GM13976 (cell line): ENCODE measurements around the gene PARD6G.
"Not testable (repeated sequence)": the region's sequence is repeated elsewhere in the genome, so short reads cannot be mapped to it uniquely, and the experiment has no call there.

Experiments
- DNase-seq: peaks from one replicate; pipeline ENCODE4 v3.0.0; 2012; ENCODE audit warnings: low spot score
- CTCF ChIP-seq: IDR thresholded peaks from 2 replicates; pipeline ENCODE4 v1.5.1; 2012; ENCODE audit warnings: borderline replicate concordance, mild to moderate bottlenecking; ENCODE audit not compliant: insufficient read depth; ENCODE audit errors: extremely low read depth, missing control alignments, control extremely low read depth
- in situ Hi-C: fragments of 300-500 bp; cut with MboI; formaldehyde crosslinking; loops from one replicate; pipeline ENCODE4 v1.12.0; 2022; ENCODE audit warnings: low sequenced_read_pairs, mixed read lengths, inconsistent platforms; ENCODE audit not compliant: unreplicated experiment

Gene PARD6G

DNA sequence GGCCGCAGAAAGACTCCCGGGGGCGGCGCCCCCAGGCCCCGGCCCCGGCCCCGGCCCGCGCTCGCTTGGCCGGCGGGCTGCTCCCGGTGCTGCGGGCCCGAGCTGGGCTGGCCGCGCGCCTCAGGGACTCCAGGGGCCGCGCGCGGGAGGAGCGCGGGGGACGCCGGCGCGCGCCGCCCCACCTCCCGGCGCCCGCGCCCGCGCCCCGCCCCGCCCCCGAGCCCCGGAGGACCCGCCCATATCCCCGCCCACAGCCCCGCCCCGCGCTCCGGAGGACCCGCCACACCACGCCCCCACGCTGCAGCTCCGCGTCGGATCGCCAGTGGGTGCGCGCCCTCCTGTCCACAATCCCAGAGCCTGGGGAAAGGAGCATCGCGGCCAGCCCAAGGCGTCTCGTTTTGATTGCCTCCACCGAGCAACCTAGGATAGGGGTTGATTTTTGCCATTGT, at the start of gene PARD6G:
Gene PARD6G (minus strand): TSS at position 122 of the 449 bp plus-strand sequence. CDS start 166 bp downstream, outside the sequence.
- TF ChIP-seq CTCF, result no peak
- in situ Hi-C loops, result no loop called here

DNA sequence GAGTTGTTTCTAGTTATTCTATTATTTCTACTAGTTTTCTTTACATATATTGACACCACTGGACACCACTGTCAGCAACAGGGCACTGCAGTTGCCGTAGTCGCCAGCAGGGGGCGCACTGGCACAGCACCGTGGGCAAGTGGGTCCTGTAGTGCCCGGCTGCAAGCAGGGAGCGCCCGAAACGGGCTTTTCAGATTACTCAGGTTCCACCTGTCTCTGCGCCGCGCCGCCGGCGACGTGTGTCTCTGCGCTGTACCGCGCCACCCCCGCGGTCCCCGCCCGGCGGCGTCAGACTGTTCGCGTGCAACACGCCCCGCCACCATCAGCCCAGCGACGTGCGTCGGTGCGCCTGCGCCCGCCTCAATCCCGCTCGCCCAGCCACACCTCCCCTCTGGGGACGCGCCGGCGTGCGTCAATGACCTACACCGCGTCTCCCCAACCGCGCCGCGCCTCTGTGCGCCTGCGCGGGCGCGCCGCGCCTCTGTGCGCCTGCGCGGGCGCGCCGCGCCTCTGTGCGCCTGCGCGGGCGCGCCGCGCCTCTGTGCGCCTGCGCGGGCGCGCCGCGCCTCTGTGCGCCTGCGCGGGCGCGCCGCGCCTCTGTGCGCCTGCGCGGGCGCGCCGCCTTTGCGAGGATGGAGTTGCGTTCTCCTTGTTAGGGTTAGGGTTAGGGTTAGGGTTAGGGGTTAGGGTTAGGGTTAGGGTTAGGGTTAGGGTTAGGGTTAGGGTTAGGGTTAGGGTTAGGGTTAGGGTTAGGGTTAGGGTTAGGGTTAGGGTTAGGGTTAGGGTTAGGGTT, 15.1 kb upstream of the PARD6G start:
- in situ Hi-C loops, DNase-seq: not testable (repeated sequence)

More for the DNA sequence above, at the start of gene PARD6G:
- DNase-seq, result peak; percentile 89

DNA sequence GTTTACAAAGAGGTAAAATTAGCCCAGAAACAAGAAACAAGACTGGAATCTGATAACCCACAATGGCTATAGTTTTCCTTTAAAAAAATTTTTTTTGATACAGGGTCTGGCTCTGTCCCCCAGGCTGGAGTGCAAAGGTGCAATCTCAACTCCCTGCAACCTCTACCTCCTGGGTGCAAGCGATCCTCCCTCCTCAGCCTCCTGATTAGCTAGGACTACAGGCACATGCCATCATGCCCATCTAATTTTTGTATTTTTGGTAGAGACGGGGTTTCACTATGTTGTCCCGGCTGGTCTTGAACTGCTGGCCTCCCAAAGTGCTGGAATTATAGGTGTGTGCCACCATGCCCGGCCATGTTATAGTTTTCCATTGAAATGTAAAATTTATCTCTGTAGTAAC, 12.3 kb upstream of the PARD6G start:
- no peak for DNase-seq

DNA sequence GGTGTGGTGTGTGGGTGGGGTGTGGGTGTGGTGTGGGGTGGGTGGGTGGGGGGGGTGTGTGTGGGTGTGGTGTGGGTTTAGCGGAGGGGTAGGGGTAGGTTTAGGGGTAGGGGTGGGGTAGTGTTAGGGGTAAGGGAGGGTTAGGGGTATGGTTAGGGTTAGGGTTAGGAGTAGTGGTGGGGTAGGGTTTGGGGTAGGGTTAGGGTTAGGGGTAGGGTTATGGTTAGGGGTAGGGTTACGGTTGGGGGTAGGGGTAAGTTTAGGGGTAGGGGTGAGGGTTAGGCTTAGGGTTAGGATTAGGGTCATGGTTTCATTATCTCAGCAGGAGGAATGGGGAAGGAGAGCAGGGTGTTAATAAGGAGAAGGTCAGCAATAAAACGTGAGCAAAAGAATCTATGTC, 11.3 kb upstream of the PARD6G start:
- in situ Hi-C loops, result no loop called here
- DNase-seq, result no peak
- TF ChIP-seq CTCF, result no peak

More for the DNA sequence above, 12.3 kb upstream of the PARD6G start:
- no peak for TF ChIP-seq CTCF
- in situ Hi-C loops, result no loop called here

- DNase-seq, in situ Hi-C loops: not testable (repeated sequence)
- TF ChIP-seq CTCF, result peak; percentile 72
These were observed 10.5 kb upstream of the PARD6G start for GRCh38 chr18:80257579-80258543.

GRCh38 chr18:80254971-80255500, 7.7 kb upstream of the PARD6G start:
- TF ChIP-seq CTCF, result no peak
- no peak for DNase-seq
- in situ Hi-C loops, result no loop called here
